Activated CD8-positive, alpha-beta memory T cell treated with anti-CD3 and anti-CD28 coated beads, Interleukin-2, amount 50 U/mL, for 1 hour (primary cell): ENCODE results near the gene TOM1.
"Not testable (repeated sequence)": the region's sequence is repeated elsewhere in the genome, so short reads cannot be mapped to it uniquely, and the experiment has no call there.

ENCODE experiments used
- DNase-seq: peaks from one replicate; pipeline ENCODE4 v3.0.0-alpha.2; 2020; ENCODE audit errors: extremely low read depth

TOM1 gene

DNA sequence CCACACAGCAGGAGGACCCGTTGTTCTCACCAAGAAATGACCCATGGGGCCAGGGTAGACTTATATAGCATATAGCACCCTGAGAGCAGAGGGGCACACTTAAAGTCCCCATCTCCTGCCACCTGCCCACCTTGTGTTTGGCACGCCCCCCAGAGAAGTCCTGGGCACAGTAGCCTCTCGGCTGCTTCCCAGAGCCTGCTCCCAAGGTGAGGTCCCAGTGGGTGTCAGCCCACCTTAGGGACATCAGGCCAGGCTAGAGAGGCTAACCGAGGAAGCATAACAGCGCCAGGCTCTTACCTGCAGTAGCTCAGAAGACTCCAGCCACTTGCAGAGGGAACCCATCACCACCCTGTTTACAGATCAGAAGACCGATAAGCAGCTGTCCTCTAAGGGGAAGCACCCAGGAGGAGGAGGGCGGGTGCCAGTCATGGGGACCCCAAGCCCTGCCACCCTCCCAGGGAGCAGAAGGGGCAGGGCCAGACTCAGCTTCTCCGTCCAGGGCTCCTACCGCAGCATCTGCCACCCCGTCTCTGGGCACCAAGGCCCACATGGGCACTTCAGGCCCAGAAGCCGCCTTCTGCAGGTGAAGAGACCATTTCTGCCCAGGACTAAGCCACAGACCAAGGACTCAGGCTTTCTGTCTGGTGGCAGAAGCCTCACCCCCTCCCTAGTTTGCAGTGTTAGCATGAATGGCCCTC, 46.3 kb downstream of the TOM1 start:
- no peak for DNase-seq

DNA sequence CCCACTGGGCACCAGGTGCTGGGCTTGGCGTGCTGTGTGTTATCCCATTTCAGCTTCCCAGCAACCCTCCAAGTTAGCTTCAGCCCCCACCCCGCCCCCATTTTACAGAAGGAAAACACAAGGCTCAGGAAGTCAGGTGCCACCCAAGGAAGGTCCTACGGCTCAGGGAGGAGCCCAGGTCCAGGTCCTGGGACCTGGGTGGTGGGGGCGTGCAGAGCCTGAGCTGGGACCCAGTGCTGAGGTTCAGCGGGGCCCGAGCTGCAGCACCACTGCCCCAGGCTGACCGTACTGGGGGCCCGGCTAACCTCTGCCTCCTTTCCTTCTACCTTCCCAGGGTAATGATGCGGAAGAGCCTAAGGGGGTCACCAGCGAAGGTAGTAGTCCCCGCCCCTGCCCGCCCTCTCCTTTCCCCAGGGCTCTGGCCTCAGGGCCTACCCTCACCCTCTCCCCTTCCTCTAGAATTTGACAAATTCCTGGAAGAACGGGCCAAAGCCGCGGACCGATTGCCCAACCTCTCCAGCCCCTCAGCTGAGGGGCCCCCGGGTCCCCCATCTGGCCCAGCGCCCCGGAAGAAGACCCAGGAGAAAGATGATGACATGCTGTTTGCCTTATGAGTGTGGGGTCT, 47.0 kb downstream of the TOM1 start:
- DNase-seq: no peak

GRCh38 chr22:35347462-35347861, 47.8 kb downstream of the TOM1 start:
- DNase-seq: no peak

GRCh38 chr22:35348026-35348590, 48.4 kb downstream of the TOM1 start:
- DNase-seq: no peak

DNA sequence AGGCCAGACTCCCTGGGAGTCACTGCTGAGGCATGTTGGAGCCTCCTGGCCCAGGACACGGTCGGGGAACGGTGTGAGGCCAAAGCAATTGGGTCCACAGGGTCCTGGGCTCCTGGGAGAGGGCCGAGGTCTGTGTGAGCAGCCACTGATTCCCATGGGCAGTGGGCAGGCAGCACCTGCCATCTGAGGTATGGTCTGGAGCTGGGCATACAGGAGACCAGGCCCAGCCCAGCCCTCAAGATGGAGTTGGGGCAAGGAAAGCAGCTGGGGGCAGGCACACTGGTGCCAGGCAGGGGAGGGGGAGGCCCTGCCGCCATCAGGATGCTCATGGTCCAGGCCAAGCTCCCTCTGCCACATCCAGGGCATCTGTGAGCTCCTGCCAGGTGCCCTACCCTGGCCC, 49.0 kb downstream of the TOM1 start:
- DNase-seq: no peak

DNA sequence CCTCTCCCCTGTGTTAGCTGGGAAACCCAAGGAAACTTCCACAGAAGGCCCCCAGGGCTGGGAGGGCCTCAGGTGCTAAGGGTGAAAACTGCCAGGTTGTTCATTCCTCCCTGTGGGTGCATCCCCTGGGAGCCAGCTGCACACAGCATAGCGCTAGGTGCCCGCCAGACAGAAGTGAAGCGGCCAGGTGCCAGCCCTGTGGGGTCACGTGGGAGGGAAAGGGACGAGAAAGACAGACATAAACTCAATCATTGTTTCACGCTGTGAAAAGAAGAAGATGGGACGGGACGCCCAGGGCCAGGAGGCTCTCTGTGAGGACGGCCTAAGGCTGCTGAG, 49.6 kb downstream of the TOM1 start:
- no peak for DNase-seq

DNA sequence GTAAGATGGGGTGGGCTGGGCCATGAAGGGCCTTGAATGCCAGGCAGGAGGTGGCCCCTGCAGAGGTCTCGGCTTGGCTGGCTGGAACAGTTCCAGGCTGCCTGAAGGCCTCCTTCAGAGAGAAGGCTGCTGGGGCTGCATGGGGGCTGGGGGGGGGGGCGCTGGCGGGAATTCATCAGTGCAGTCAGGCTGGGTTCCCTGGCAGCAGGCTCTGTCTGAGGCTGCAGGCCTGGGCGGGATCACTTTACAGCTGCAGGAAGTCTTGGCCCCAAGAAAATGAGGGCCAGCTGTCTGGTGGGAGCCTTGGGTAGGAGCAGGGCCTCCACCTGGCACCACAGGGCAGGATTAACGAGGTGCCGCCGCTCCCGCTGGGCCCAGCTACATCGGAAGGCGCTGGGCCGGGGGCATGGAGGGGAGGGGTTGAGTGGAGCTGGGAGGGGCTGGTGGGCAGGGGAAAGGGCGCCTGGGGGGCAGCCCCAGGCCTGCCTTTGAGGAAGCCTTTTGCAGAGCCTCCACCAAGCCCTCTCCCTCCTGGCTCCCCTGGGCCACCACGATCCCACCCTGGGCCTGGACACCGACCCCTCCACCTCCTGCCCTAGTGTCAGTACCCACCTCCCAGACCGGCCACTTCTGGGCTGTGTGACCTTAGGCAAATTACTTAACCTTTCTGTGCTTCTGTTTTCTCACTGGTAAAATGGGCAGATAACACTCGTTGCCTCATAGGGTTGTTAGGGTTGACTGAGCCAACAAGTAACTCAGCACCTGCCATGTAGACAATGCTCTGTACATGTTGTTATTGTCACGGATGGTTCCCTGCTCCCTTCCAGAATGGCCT, 50.2 kb downstream of the TOM1 start:
- DNase-seq: no peak

GRCh38 chr22:35350539-35351503, 51.1 kb downstream of the TOM1 start:
- peak; percentile 50 for DNase-seq

DNA sequence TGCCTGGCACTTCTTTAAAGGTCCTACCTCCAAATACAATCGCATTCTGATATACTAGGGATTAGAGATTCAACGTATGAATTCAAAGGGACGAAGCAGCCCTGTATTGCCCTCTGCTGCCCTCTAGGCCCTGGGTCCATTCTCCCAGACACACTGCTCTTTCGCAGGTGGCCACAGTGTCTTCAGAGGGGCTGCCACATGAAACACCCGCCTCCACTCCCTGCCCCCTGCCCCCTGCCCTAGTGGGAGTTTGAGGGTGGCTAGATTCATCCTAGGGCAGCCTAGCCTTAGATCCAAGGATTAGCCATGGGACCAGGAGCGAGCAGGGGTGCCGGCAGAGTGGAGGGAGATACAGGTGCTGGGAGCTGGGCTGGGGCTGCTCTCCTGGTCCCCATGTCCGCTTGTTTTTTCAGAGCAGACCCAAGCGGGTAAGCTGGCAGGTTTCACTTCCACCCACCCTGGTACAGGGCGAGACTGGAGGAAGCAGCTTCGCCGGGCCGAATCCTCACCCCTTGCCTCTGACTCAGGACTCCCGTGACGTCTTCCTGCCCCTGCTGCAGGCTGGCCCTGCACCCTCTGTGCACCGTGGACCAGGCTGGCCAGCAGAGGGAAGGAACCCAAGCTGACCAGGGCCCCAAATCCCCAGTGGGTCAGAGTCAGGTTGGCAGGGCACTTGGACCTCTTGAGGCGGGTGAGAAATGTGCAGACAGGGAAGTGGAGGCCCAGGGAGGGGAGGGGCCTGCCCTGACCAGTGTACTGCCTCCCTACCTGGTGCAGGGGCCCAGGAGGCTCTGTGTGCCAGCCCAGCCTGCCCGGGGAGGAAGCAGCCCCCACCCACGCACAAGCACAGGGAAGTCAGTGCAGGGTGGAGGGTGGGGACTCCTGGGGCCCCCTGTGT, 52.8 kb downstream of the TOM1 start:
- DNase-seq: no peak

DNA sequence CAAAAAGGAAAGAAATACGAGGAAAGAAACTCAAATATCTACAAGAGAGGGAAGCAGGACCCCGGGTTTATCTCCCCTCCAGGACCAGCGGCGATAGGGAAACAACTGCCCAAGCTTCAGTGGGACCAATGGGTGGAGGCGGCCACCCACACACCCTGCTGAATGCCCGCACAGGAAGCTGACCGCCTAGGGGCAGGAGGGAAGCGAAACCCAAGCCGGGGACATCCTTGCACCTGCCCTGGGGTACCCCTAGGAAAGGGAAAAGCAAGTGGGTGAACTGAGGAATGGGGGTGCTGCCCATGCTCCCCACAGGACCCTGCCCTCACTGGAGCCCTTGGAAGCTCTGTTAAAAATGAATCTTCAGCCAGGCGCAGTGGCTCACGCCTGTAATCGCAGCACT, 53.6 kb downstream of the TOM1 start:
- no peak for DNase-seq

DNA sequence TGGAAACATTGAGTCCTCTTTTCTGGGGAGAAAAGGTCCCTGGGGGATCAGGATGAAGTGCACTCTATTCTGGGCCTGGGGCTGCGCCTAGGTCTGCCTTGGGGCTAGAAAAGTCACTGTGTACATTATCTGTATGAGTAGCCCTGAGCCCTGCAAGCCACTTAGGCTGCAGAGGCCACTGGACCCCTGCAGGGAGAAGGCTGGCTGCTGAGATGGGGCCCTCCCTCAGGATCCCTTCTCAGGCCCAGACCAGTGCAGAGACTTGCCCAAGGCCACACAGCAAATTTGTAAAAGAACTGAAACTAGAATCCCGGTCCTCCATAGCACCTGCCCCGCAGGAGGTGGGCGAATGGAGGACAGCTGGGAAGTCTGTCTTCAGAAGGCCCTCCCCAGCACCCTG, 54.4 kb downstream of the TOM1 start:
- DNase-seq: no peak

- DNase-seq: no peak
Observed at GRCh38 chr22:35357883-35358621, 58.4 kb downstream of the TOM1 start.

DNA sequence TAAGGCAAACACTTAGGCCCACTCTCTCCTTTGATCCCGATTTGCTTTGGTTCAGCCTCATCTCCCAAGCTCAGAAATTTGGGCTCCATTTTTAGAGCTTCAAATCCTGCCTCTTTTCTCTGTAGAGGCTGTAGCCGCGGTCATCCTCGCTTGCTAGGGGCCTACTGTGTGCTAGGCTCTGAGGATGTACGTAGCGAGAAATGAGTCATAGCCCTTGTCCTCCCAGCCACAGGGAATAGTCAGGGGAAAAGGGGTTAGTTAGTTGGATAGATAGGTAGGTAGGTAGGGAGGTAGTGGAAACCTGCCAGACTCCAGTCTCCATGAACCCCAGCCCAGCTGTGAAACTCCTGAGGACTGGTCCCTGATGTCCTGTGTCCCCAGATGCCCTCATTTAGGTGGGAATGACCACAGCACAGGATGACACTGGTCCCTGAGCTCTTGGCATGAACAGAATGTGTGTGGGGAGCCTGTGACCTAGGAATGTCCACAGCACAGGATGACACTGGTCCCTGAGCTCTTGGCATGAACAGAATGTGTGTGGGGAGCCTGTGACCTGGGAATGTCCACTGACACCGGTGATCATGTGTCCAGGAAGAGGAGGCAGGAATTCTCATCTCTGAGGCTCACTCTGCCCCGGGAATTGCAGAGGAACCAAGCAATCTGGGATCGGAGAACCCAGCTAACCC, 59.8 kb downstream of the TOM1 start:
- no peak for DNase-seq

DNA sequence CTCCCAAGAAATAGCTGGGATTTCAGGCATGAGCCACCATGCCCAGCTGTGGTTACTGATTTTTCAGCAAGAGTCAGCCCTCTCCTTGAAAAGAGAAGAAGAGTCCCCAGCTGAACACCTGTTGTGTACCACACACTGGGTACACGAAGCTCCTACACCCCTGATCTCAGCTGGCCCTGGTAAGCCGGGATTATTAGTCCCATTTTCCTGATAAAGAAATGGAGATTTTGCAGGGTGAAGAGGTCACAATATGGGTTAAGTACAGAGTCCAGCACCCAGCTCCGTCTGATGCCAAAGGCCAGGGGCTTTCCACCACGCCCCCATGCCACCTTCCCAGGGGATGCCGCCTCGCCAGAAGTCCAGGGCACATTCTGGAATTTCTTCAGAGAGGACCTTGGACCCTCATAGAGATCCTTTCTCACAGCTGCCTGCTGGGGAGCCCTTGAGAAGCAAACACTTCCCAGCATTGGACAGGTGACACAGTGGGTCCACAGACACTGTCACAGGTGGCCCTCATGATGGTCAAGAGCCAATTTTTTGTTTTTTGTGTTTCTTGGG, 61.4 kb downstream of the TOM1 start:
- no peak for DNase-seq

DNA sequence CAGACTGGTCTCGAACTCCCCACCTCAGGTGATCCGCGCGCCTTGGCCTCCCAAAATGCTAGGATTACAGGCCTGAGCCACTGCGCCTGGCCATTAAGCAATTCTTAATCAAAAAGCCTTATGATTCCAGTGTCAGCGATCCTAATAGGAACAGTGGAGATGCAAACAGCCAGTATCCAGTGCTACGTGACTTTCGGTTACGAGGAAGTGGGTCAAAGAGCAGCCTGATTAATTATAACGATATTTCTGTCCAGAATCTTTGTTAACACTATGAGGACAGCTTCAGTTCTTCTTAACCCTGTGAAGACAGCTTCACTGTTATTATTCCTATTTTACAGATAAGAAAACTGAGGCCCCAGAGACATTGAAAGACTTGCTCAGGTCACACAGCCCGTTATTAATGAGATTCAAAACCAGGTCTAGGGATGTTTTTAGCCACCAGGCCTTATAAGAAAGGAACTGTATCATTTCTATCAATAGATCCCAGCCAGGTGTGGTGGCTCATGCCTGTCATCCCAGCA, 63.9 kb downstream of the TOM1 start:
- DNase-seq: no peak

DNA sequence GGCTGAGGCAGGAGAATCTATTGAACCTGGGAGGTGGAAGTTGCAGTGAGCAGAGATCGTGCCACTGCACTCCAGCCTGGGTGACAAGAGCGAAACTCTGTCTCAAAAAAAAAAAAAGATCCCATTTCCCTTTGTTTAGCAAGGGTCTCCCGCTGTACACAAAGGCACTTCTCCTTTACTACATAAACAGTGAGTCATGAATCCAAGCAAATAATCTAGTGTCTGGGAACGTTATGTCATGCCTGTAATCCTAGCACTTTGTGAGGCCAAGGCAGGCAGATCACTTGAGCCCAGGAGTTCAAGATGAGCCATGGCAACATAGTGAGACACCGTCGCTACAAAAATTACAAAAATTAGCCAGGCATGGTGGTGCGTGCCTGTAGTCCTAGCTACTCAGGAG, 64.5 kb downstream of the TOM1 start:
- DNase-seq: not testable (repeated sequence)

- DNase-seq: no peak
Observed at GRCh38 chr22:35367331-35367886, 67.7 kb downstream of the TOM1 start.

GRCh38 chr22:35368386-35368785, 68.7 kb downstream of the TOM1 start:
- no peak for DNase-seq
